GM12891 (cell line): Measurements from ENCODE around the gene THSD7B.

Experiments used
- PAX5 ChIP-seq: IDR thresholded peaks from 2 replicates; pipeline ENCODE4 v1.6.1; 2011; ENCODE audit warnings: low read length, moderate library complexity, mild to moderate bottlenecking; ENCODE audit not compliant: insufficient read depth, severe bottlenecking
- POLR2A ChIP-seq: IDR thresholded peaks from 2 replicates; pipeline ENCODE4 v1.6.1; 2011; ENCODE audit warnings: low read depth, low read length, control low read depth
- POLR2AphosphoS5 ChIP-seq: IDR thresholded peaks from 2 replicates; pipeline ENCODE4 v1.6.1; 2011; ENCODE audit warnings: low read depth, low read length, control low read depth

DNA sequence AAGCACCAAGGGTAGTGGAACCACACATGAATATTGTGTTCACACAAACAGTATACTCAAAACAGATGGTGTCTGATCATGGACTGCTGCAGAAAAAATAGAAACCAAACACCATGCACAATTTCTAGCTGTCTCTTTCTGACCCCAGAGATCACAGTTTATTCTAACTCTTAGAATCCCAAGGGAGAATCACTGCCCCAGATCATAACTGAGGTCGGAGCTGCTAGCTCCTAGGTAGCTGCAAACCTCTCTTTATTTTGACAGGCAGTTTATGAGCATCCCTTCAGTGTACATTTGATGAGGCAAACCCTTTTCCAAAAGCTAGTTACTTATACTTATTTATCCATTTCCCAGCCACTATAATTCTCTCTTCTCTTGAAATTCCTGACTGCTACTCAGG lies 759.8 kb downstream of the THSD7B start:
- TF ChIP-seq POLR2AphosphoS5 (no peak), POLR2A (no peak), PAX5 (no peak)
